GM15510 (cell line): ENCODE results near the gene SNAPC2.

Experiments
- POLR2A ChIP-seq: IDR thresholded peaks from 3 replicates; pipeline ENCODE4 v1.6.1; 2011; ENCODE audit warnings: borderline replicate concordance; ENCODE audit not compliant: insufficient read length; ENCODE audit errors: extremely low read depth

Gene SNAPC2

GRCh38 chr19:7959211-7959610 is 39.1 kb downstream of the SNAPC2 start:
- TF ChIP-seq POLR2A = no peak

GRCh38 chr19:7961920-7962626 is 41.9 kb downstream of the SNAPC2 start:
- TF ChIP-seq POLR2A = no peak

DNA sequence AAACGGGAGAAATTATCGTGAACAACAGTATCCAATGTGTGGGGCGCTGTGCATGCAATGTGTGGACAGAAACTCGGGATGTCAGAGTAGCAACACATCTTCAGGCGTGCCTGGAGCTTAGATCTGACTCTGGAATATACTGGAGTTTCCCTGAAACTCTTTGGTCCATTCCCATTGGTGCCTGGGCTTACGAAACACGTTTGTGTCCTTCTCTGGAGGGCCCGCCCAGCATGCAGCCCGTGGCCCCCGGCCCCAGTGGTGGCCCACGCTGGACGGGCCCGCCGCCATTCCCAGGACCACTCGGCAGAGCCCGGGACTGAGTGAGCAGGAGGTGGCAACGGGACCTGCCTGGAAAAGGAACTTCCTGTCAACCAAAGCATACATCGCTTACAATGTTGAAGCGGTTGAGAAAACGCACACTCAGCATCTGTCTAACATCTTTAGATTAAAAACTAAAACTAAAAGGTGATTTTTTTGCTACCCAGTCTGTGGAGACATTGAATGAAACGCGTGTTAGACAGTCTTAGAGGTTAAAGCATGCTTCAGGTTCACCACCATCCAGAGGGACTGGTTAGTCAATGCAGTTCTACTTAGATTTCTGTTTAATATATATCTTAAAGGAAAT is 42.6 kb downstream of the SNAPC2 start:
- no peak for TF ChIP-seq POLR2A

DNA sequence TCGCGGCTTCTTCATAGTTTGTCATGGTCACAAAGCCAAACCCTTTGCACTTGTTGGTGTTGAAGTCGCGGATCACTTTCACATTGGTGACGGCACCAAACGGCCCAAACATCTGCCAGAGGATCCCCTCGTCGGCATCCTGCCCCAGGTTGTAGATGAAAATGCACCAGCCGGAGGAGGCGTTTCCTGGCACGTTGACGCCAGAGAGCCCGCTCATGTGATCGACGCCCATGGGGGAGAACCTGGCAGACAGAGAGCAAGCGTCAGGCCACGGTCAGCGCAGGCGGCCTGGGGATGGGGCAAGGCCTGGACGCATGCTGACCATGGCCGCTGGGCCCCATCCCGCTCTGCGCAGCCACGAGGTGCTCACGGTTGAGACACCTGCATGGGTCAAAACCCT is 43.4 kb downstream of the SNAPC2 start:
- no peak for TF ChIP-seq POLR2A

DNA sequence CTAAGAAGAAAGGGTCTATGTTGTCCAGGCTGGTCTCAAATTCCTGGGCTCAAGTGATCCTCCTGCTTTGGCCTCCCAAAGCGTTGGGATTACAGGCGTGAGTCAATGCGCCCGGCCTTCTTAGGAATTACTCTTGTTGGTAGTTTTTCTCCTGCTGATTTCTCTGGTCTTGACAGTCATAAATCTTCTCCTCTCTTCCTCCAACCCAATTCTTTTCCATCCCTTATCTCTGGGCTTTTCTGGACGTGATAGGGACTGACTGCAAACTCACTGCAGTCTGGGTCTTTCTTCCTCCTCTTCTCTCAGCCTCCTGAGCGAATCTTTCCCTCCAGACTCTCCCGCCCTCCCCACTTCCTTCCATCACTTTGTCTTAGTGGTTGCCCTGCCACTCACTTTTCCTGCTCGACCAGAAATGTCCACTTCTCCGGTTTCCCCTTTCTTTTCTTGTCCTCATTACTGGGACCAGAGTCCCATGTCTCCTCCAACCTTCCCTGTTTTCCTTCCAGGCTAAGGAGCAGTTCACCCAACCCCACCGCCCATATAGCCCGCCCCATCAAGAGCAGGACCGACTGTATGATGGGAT is 45.2 kb downstream of the SNAPC2 start:
- TF ChIP-seq POLR2A = no peak

GRCh38 chr19:7965921-7966665 is 46.0 kb downstream of the SNAPC2 start:
- TF ChIP-seq POLR2A = no peak

DNA sequence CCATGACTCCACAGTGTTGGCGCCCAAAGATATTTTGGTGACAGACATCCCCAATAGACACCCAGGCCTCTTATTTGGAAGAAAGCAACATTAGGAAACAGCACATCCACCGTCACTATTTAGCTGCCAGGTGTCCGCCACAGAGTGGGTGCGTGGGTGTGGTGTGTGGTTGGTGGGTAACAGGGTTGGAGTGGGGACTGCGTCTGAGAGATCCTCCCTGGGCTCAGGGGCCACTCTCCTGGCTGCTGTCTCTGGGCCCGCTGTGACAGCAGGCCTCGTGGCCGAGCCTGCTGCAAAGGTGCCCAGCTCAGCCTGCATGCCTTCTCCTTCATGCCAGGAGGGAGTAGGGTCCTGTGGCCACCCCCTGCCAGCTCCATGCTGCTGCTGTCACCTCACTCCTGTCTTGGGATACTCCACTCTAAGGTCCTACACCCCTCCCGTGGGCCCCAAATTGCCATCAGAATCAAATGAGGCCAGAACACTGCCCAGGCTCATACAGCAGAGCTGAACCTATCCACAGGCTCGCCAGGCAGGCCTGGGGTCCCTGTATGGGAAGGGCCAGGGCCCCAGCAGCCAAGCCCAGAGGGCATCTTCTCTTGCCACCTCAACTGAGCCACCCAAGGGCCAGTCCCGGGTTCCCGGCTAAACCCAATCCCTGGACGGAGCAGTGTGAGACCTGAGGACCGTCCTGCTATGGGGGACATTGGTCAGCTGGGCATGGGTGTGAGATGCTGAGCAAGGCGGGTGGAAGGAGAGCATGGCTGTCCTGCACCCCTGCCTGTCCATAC is 48.1 kb downstream of the SNAPC2 start:
- TF ChIP-seq POLR2A = no peak

DNA sequence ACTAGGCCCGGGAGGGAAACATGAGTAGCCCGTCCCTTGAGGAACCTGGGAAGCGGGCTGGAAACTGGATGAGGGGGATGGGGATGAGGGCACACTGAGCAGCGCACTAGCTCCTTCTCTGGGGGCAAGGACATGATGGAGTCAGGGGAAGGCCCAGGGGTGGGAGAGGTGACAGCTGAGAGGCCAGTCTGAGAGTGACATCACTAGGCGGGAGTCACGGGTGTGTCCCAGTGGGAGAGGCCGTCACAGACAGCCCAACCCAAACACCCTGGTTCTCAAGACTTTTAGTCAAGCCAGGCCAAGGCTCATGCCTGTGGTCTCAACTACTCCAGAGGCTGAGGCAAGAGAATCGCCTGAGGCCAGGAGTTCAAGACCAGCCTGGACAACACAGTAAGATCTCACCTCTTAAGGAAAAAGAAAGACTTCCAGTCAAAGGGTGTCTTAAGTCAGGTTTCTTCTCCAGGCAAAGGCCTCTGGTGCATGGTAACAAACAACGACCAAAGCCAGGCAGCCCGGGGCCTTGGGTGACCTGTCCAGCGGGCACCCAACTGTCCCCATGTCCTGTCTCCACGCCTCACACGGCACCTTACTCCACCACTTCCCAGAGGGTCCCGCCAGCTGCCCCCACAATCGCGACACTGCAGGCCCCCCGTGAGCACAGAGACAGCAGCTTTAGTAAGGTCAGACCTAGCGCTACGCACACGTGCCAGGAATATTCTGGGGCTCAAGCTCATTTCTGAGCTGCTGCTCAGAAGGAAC is 48.8 kb downstream of the SNAPC2 start:
- TF ChIP-seq POLR2A = no peak

DNA sequence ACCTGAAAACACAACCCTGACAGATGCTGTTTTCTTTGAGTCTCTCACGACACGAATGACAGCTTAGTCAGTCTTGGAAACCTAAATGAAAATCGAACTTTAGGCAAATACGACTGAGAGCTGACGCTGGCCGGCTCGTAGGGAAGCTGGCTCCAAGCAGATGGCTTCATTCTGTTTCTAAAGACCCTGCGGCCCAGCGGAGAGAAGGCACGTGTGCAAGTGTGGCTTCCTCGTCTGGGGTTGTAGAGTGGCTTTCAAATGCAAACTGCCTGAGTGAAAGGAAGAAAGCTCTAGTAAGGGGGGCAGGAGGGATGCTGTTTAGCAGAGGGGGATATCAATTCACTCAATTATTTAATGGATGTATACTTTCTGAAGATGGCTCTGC is 49.4 kb downstream of the SNAPC2 start:
- TF ChIP-seq POLR2A = no peak

- TF ChIP-seq POLR2A = no peak
Measured at GRCh38 chr19:7970716-7971448, 50.7 kb downstream of the SNAPC2 start.

- TF ChIP-seq POLR2A = no peak
Measured at GRCh38 chr19:7971553-7972520, 51.7 kb downstream of the SNAPC2 start.
